Breast epithelium (tissue), 3 donors: ENCODE results near the gene HCFC1.

Experiments
- CTCF ChIP-seq, 3 donors: fragments of 450-650 bp; IDR thresholded peaks; one replicate each; pipeline ENCODE4 v1.5.1; 2016 to 2017; ENCODE audit warnings: antibody characterized with exemption in 3 of 3, mild to moderate bottlenecking in 3 of 3, moderate library complexity in 3 of 3
- POLR2AphosphoS5 ChIP-seq, 3 donors: sonication (generic); formaldehyde crosslinking; IDR thresholded peaks; one replicate each; pipeline ENCODE4 v1.6.1; 2017; ENCODE audit warnings: antibody characterized with exemption in 3 of 3

DNA sequence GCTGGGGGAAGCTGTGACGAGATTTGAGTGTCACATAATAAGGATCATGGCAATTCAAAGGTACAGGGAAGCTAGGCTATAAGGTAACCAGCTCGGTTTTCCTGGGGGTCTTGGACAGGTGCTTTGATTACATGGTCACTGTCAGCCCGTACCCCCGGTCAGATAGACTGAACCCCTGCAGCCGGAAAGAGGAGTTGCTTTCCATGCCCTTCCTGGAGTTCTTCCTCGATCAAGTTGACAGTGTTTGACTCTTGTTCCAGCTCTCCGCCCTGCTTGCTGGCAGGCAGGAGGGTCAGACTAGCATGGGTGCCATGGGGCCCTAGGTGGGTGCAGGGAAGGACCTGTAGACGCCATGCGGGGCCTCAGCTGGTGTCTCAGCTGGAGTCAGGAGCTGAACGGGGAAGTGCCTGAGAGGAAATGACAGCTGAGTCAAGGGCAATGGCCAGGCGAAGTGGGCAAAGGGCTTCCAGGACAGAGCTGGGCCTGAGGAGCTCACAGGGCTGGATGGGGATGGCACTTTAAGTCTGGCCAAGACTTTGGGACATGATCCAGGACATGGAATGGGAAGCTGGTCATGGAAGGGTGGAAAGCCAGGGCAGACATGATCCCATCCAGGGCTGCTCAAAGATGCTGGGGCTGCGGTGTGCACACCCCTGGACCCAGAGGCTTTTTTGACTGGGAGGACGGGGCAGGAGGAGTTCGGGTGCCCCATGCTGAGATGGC, 2.5 kb upstream of the HCFC1 start:
- no peak for TF ChIP-seq CTCF (IDR thresholded peaks at IDR 0.05)
- TF ChIP-seq POLR2AphosphoS5 (IDR thresholded peaks at IDR 0.05): no peak
